Measurements from ENCODE around the gene DKKL1. TPM values are rescaled to one million over a fixed set of nuclear protein-coding genes. Genes with fewer than 3 reads are reported as not detected.

The DKKL1 gene
- total and polyA plus RNA-seq, 5 donors from 2014 or later = not detected

DNA sequence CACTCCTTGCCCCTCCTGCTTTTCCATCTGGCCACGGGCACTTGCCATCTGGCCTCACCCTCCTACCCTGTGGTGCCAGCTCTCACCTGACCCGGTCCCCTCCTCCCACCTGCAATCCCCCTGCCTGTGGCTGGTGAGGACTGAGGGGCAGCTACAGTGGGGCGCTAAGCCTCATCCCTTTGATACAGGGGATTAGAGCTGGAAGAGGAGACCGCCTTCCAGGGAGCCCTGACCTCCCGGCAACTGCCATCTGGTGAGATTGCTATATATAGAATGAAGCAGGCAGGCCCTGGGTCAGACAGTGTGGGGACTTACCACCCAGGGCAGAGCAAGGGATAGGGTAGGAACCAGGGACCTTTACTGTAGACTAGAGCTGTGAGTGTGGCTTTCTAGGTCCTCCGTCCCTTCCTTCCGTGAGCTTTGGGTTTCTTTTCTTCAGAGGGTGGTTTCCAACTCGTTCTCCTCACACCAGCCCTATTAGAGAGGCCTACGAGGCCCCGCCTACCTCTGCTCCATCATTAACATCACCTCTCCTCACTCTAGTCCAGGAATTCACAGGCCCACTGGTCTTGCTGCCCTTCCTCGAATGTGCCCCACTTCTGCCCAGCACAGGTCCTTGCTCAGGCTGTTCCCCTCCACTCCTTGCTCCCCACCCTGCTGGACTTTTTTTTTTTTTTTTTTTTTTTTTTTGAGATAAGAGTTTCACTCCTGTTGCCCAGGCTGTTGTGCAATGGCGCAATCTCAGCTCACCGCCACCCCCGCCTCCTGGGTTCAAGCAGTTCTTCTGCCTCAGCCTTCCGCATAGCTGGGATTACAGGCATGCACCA, 32.1 kb downstream of the DKKL1 start:
- no peak for DNase-seq
- no peak overlapping the region for H3K4me3 Mint-ChIP-seq
- H3K27ac Mint-ChIP-seq = no peak overlapping the region
- peaks cover 5 to 19% (median 13%) of the 10 kb centered on the region in 4 donors for H3K4me1 Mint-ChIP-seq
- Histone ChIP-seq H3K9me3 (ENCODE audit: control insufficient read depth in 2 of 2, low read length in 2 of 2) (no peaks in the 10 kb centered on the region), H3K27ac (ENCODE audit: insufficient read depth, low read length, poor library complexity, severe bottlenecking) (no peak overlapping the region), H3K4me3 (ENCODE audit: low read depth, low read length) (no peak overlapping the region), H3K27me3 (ENCODE audit: control insufficient read depth, insufficient read depth, low read length) (no peaks in the 10 kb centered on the region), H3K4me1 (ENCODE audit: control insufficient read depth, insufficient read depth, low read length, poor library complexity, severe bottlenecking) (peaks cover 7% of the 10 kb centered on the region), H3K36me3 (ENCODE audit: control insufficient read depth, insufficient read depth, low read length) (no peaks in the 10 kb centered on the region)
- ATAC-seq (ENCODE audit: low read depth in 2 of 2) = no peak
- peaks cover 7% of the 10 kb centered on the region for H3K27me3 Mint-ChIP-seq
- no peaks in the 10 kb centered on the region for H3K36me3 Mint-ChIP-seq
- no peaks in the 10 kb centered on the region for H3K9me3 Mint-ChIP-seq

DNA sequence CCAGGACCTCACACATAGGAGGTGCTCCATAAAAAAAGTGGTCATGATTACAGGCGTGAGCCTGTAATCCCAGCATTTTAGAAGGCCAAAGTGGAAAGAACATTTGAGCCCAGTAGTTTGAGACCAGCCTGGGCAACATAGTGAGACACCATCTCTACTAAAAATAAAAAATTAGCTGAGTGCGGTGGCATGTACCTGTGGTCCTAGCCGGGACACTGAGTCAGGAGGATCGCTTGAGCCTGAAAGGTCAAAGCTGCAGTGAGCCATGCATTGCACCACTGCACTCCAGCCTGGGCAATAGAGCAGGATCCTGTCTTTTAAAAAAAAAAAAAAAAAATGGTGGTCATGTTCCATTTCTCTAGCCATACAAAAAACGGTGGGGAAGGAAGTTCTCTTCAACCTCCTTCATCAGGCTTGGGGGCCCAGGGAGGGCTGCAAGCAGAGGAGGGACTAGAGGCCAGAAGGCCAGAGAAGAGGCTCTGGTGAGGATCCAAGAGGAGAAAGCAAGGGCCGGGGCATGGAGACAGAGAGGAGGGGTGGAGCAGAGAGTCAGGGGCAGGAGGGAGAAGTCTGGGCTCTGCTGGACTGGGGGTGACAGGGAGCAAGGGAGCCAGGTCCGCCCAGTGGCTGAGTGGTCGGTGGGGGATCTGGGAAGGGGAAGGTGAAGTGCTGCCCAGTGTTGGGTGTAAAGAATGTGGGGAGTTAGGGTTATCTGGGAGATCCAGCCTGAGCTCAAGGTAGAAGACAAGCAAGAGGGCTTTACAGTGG, 33.2 kb downstream of the DKKL1 start:
- Histone ChIP-seq H3K27ac (ENCODE audit: insufficient read depth, low read length, poor library complexity, severe bottlenecking) (no peak overlapping the region), H3K9me3 (ENCODE audit: control insufficient read depth in 2 of 2, low read length in 2 of 2) (no peaks in the 10 kb centered on the region), H3K4me1 (ENCODE audit: control insufficient read depth, insufficient read depth, low read length, poor library complexity, severe bottlenecking) (peaks cover 1% of the 10 kb centered on the region), H3K27me3 (ENCODE audit: control insufficient read depth, insufficient read depth, low read length) (no peaks in the 10 kb centered on the region), H3K36me3 (ENCODE audit: control insufficient read depth, insufficient read depth, low read length) (no peaks in the 10 kb centered on the region), H3K4me3 (ENCODE audit: low read depth, low read length) (no peak overlapping the region)
- Mint-ChIP-seq H3K4me1 (peaks cover 2 to 14% (median 10%) of the 10 kb centered on the region in 4 donors), H3K36me3 (no peaks in the 10 kb centered on the region), H3K4me3 (no peak overlapping the region), H3K9me3 (no peaks in the 10 kb centered on the region), H3K27me3 (peaks cover 7% of the 10 kb centered on the region), H3K27ac (peak overlapping the region in 1 of 3 donors; percentile 60)
- ATAC-seq (ENCODE audit: low read depth in 2 of 2) = no peak
- no peak for DNase-seq

DNA sequence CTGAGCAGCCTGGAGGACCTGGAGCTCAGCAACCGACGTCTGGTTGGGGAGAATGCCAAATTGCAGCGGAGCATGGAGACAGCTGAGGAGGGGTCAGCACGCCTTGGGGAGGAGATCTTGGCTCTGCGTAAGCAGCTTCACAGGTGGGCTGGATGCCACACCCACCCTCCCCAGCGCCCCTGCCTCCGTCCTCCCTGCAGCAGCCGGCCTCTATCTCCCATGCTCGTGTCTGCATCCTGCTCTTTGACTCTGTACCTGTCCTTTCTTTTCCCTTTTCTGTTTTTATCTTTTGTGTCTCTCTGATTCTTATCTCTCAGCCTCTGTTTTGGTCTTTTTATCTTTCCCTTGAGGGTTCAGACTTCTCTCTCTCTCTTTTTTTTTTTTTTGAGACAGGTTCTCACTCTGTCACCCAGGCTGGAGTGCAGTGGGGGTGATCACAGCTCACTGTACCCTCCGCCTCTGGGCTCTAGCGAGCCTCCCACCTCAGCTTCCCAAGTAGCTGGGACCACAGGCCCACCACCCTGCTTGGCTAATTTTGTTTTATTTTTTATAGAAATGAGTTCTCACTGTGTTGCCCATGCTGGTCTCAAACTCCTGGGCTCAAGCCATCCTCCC, 34.4 kb downstream of the DKKL1 start:
- ATAC-seq (ENCODE audit: low read depth in 2 of 2) (no peak), DNase-seq (no peak)
- H3K36me3 Mint-ChIP-seq = no peaks in the 10 kb centered on the region
- H3K27ac ChIP-seq (ENCODE audit: insufficient read depth, low read length, poor library complexity, severe bottlenecking) = no peak overlapping the region
- H3K27ac Mint-ChIP-seq = peak overlapping the region; percentile 42 to 74 (median 69)
- no peaks in the 10 kb centered on the region for H3K4me1 ChIP-seq (ENCODE audit: control insufficient read depth, insufficient read depth, low read length, poor library complexity, severe bottlenecking)
- no peaks in the 10 kb centered on the region for H3K9me3 ChIP-seq (ENCODE audit: control insufficient read depth in 2 of 2, low read length in 2 of 2)
- H3K9me3 Mint-ChIP-seq = no peaks in the 10 kb centered on the region
- H3K27me3 Mint-ChIP-seq = peaks cover 7% of the 10 kb centered on the region
- H3K4me3 Mint-ChIP-seq = no peak overlapping the region
- H3K4me3 ChIP-seq (ENCODE audit: low read depth, low read length) = no peak overlapping the region
- peaks cover 0 to 9% (median 7%) of the 10 kb centered on the region in 4 donors for H3K4me1 Mint-ChIP-seq
- H3K36me3 ChIP-seq (ENCODE audit: control insufficient read depth, insufficient read depth, low read length) = no peaks in the 10 kb centered on the region
- no peaks in the 10 kb centered on the region for H3K27me3 ChIP-seq (ENCODE audit: control insufficient read depth, insufficient read depth, low read length)

DNA sequence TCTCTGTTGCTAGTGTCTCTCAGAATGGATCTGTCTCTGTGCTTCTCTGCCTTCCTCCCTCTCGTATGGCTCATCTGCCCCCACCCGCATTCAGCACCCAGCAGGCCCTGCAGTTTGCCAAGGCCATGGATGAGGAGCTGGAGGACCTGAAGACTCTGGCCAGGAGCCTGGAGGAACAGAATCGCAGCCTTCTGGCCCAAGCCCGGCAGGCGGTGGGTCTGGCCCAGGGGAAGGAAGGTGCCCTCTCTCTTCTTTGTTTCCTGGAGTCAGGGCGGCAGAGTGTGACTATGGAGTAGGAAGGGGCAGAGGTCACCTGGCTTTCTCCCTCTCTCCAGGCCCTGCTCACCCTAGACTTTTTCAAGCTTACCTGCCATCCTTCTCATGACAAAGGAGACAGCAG, 35.3 kb downstream of the DKKL1 start:
- no peaks in the 10 kb centered on the region for H3K36me3 Mint-ChIP-seq
- Histone ChIP-seq H3K4me1 (ENCODE audit: control insufficient read depth, insufficient read depth, low read length, poor library complexity, severe bottlenecking) (no peaks in the 10 kb centered on the region), H3K27me3 (ENCODE audit: control insufficient read depth, insufficient read depth, low read length) (no peaks in the 10 kb centered on the region), H3K27ac (ENCODE audit: insufficient read depth, low read length, poor library complexity, severe bottlenecking) (no peak overlapping the region), H3K36me3 (ENCODE audit: control insufficient read depth, insufficient read depth, low read length) (no peaks in the 10 kb centered on the region), H3K4me3 (ENCODE audit: low read depth, low read length) (no peak overlapping the region), H3K9me3 (ENCODE audit: control insufficient read depth in 2 of 2, low read length in 2 of 2) (no peaks in the 10 kb centered on the region)
- peaks cover 7% of the 10 kb centered on the region for H3K27me3 Mint-ChIP-seq
- H3K4me1 Mint-ChIP-seq = peaks cover 0 to 13% (median 7%) of the 10 kb centered on the region in 4 donors
- H3K27ac Mint-ChIP-seq = peak overlapping the region in 2 of 3 donors; percentile 42 to 51
- no peaks in the 10 kb centered on the region for H3K9me3 Mint-ChIP-seq
- no peak for DNase-seq
- no peak overlapping the region for H3K4me3 Mint-ChIP-seq
- no peak for ATAC-seq (ENCODE audit: low read depth in 2 of 2)

DNA sequence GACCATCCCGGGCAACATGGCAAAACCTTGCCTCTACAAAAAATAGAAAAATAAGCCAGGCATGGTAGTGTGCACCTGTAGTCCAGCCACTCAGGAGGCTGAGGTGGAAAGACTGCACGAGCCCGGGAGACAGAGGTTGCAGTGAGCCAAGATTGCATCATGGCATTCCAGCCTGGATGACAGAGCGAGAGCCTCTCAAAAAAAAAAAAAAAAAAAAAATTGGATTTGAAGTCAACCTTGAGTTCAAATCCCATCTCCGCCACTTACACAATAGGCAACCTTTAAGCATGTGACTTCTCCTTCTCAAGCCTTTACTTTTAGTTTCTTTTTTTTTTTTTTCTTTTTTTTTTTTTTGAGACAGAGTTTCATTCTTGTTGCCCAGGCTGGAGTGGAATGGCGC, 36.4 kb downstream of the DKKL1 start:
- Mint-ChIP-seq H3K27me3 (peaks cover 7% of the 10 kb centered on the region), H3K36me3 (no peaks in the 10 kb centered on the region), H3K4me1 (peaks cover 0 to 13% (median 9%) of the 10 kb centered on the region in 4 donors), H3K27ac (no peak overlapping the region), H3K9me3 (no peaks in the 10 kb centered on the region), H3K4me3 (no peak overlapping the region)
- Histone ChIP-seq H3K36me3 (ENCODE audit: control insufficient read depth, insufficient read depth, low read length) (no peaks in the 10 kb centered on the region), H3K27ac (ENCODE audit: insufficient read depth, low read length, poor library complexity, severe bottlenecking) (no peak overlapping the region), H3K4me3 (ENCODE audit: low read depth, low read length) (no peak overlapping the region), H3K27me3 (ENCODE audit: control insufficient read depth, insufficient read depth, low read length) (no peaks in the 10 kb centered on the region), H3K4me1 (ENCODE audit: control insufficient read depth, insufficient read depth, low read length, poor library complexity, severe bottlenecking) (no peaks in the 10 kb centered on the region), H3K9me3 (ENCODE audit: control insufficient read depth in 2 of 2, low read length in 2 of 2) (no peaks in the 10 kb centered on the region)
- DNase-seq (no peak), ATAC-seq (ENCODE audit: low read depth in 2 of 2) (no peak)

DNA sequence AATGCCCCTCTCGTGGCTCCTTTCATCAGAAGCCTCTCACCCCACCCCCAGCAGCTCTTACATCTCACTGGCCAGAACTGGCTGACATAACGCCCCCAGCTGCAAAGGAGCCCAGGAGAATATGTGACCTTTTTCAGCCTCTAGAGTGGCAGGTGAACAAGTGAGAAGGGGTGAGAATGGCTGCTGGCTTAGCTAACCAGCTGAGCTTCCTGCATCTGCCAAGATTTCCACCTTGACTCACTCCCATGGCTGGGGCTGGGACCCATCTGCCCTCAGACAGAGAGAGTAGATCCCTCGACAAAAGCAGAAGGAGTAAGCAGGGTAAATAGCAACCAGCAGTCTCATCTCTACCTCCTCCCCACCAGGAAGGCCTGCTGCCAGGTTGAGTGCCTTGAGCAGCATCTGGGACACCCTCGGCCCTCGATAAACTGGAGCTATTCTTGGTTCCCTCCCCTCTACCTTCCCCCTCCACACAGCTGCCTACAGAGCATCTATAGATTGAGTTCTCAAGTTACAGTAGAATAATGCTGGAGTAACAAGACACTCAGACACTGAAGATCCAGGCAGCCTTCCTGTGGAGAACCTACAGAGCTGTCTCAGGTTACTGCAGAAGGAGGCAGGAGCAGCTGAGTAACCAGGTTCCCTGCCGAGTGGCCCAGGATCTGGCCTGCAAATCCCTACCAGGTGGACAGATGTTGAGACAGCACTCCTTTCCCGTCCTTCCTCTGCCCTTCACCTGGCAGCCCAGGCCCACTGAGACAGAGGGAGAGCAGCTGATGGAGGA, 39.9 kb downstream of the DKKL1 start:
- no peak for ATAC-seq (ENCODE audit: low read depth in 2 of 2)
- no peak overlapping the region for H3K27ac ChIP-seq (ENCODE audit: insufficient read depth, low read length, poor library complexity, severe bottlenecking)
- peaks cover 8% of the 10 kb centered on the region for H3K4me1 ChIP-seq (ENCODE audit: control insufficient read depth, insufficient read depth, low read length, poor library complexity, severe bottlenecking)
- no peaks in the 10 kb centered on the region for H3K27me3 ChIP-seq (ENCODE audit: control insufficient read depth, insufficient read depth, low read length)
- H3K9me3 ChIP-seq (ENCODE audit: control insufficient read depth in 2 of 2, low read length in 2 of 2) = no peaks in the 10 kb centered on the region
- no peaks in the 10 kb centered on the region for H3K36me3 Mint-ChIP-seq
- no peak overlapping the region for H3K27ac Mint-ChIP-seq
- no peak overlapping the region for H3K4me3 ChIP-seq (ENCODE audit: low read depth, low read length)
- no peak for DNase-seq
- H3K4me1 Mint-ChIP-seq = peaks cover 0 to 26% (median 15%) of the 10 kb centered on the region in 4 donors
- no peaks in the 10 kb centered on the region for H3K36me3 ChIP-seq (ENCODE audit: control insufficient read depth, insufficient read depth, low read length)
- peak overlapping the region in 1 of 4 donors; percentile 47 for H3K4me3 Mint-ChIP-seq
- H3K27me3 Mint-ChIP-seq = peaks cover 3% of the 10 kb centered on the region
- H3K9me3 Mint-ChIP-seq = no peaks in the 10 kb centered on the region

DNA sequence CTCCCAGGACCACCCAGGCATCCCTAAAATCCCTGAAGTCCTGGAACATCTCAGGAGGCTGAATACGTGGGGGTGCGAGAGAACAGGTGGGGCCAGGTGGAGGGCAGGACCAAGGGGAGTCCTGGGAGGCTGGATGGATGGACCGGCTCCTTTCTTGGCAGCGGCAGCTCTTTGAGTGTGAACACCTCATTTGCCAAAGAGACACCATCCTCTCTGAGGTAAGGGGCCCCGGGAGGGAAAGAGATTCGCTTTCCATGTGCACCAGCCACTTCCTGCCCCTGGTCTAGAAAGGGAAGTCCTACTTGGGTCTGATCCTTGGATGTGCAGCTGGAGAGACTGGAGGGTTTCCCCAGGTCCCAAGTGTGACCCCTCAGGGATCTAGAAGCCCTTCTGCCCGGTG, 43.4 kb downstream of the DKKL1 start:
- no peak for ATAC-seq (ENCODE audit: low read depth in 2 of 2)
- Mint-ChIP-seq H3K27me3 (no peaks in the 10 kb centered on the region), H3K4me3 (no peak overlapping the region), H3K36me3 (no peaks in the 10 kb centered on the region), H3K4me1 (peaks cover 7 to 55% (median 38%) of the 10 kb centered on the region in 4 donors), H3K9me3 (no peaks in the 10 kb centered on the region), H3K27ac (no peak overlapping the region)
- H3K27me3 ChIP-seq (ENCODE audit: control insufficient read depth, insufficient read depth, low read length) = no peaks in the 10 kb centered on the region
- peaks cover 35% of the 10 kb centered on the region for H3K4me1 ChIP-seq (ENCODE audit: control insufficient read depth, insufficient read depth, low read length, poor library complexity, severe bottlenecking)
- no peak overlapping the region for H3K27ac ChIP-seq (ENCODE audit: insufficient read depth, low read length, poor library complexity, severe bottlenecking)
- H3K36me3 ChIP-seq (ENCODE audit: control insufficient read depth, insufficient read depth, low read length) = no peaks in the 10 kb centered on the region
- no peak overlapping the region for H3K4me3 ChIP-seq (ENCODE audit: low read depth, low read length)
- H3K9me3 ChIP-seq (ENCODE audit: control insufficient read depth in 2 of 2, low read length in 2 of 2) = no peaks in the 10 kb centered on the region
- no peak for DNase-seq
